DMS53 treated with DMSO at 0.1 percent for 48 hours (cell line): ENCODE results near the gene CERS4.
"Not testable (repeated sequence)": the region's sequence is repeated elsewhere in the genome, so short reads cannot be mapped to it uniquely, and the experiment has no call there.

ENCODE experiments used
- DNase-seq: peaks from one replicate; lab custom pipeline; 2025; ENCODE audit not compliant: unreplicated experiment; lab: John Stamatoyannopoulos, UW

Gene CERS4

GRCh38 chr19:8240274-8241229, 31.4 kb downstream of the CERS4 start:
- DNase-seq, result no peak

GRCh38 chr19:8241646-8242045, 32.5 kb downstream of the CERS4 start:
- no peak for DNase-seq

- DNase-seq, result no peak
Observed at GRCh38 chr19:8242211-8242821, 33.1 kb downstream of the CERS4 start.

GRCh38 chr19:8243146-8243545, 34.0 kb downstream of the CERS4 start:
- no peak for DNase-seq

GRCh38 chr19:8244442-8244841, 35.3 kb downstream of the CERS4 start:
- DNase-seq, result no peak

GRCh38 chr19:8245869-8246835, 37.0 kb downstream of the CERS4 start:
- no peak for DNase-seq

GRCh38 chr19:8247129-8247890, 38.1 kb downstream of the CERS4 start:
- DNase-seq, result not testable (repeated sequence)

- no peak for DNase-seq
Observed at GRCh38 chr19:8248348-8249328, 39.5 kb downstream of the CERS4 start.

- DNase-seq, result no peak
Observed at GRCh38 chr19:8250596-8250995, 41.4 kb downstream of the CERS4 start.

- no peak for DNase-seq
Observed at GRCh38 chr19:8251025-8251472, 41.9 kb downstream of the CERS4 start.

GRCh38 chr19:8252922-8253589, 43.9 kb downstream of the CERS4 start:
- peak; percentile 33 for DNase-seq

GRCh38 chr19:8253678-8254077, 44.5 kb downstream of the CERS4 start:
- DNase-seq, result no peak

GRCh38 chr19:8254286-8255001, 45.3 kb downstream of the CERS4 start:
- DNase-seq, result no peak

GRCh38 chr19:8255426-8256125, 46.4 kb downstream of the CERS4 start:
- DNase-seq, result no peak

- no peak for DNase-seq
Observed at GRCh38 chr19:8256276-8257051, 47.3 kb downstream of the CERS4 start.

GRCh38 chr19:8257052-8257443, 47.9 kb downstream of the CERS4 start:
- no peak for DNase-seq
